ENCODE measurements around the gene PACS1.

DNA sequence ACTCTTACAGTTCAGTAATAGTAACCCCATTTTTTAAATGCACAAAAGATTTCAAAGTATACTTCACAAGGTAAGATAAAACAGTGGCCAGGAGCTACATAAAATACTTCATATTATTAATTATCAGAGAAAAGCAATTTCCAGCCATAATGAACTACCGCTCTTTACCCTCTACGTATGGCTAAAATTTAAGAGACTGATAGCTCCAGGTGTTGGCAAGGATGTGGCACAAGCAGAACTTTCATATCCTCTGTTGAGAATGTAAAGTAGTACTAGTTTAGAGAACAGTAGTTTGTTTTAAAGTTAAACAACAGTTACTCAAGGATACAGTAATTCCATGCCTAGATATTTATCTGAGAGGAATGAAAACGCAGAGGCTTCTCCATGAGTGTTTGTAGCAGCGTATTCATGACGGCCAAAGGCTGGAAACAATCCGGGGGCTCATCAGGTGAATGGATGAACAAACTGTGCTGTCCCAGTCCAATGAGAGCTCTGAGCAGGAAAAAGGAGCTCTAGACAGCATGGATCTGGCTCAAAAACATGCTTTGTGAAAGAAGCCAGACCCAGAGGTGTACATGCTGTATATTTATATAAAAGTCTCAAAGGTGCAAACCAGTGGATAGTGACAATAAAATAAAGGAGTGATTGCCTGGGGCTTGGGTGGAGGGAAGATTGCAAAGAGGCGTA, 85.5 kb downstream of the PACS1 start:
- TF ChIP-seq, protein P1, sequence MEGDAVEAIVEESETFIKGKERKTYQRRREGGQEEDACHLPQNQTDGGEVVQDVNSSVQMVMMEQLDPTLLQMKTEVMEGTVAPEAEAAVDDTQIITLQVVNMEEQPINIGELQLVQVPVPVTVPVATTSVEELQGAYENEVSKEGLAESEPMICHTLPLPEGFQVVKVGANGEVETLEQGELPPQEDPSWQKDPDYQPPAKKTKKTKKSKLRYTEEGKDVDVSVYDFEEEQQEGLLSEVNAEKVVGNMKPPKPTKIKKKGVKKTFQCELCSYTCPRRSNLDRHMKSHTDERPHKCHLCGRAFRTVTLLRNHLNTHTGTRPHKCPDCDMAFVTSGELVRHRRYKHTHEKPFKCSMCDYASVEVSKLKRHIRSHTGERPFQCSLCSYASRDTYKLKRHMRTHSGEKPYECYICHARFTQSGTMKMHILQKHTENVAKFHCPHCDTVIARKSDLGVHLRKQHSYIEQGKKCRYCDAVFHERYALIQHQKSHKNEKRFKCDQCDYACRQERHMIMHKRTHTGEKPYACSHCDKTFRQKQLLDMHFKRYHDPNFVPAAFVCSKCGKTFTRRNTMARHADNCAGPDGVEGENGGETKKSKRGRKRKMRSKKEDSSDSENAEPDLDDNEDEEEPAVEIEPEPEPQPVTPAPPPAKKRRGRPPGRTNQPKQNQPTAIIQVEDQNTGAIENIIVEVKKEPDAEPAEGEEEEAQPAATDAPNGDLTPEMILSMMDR (conservative IDR thresholded peaks at IDR 0.05 in 1 of 2, IDR thresholded peaks at IDR 0.05 in 1 of 2; ENCODE audit: low read depth in 1 of 2, low read length in 2 of 2) = no peak
- no peak for TF ChIP-seq EZH2 (IDR thresholded peaks at IDR 0.05; ENCODE audit: low read length, missing control alignments)

All from fibroblast of lung (primary cell).